GM12872 (cell line): Measurements from ENCODE around the gene TMEM42.

Experiments
- CTCF ChIP-seq: IDR thresholded peaks from 3 replicates; pipeline ENCODE4 v1.5.1; 2011; ENCODE audit warnings: low read depth, mild to moderate bottlenecking, low read length, moderate library complexity; ENCODE audit not compliant: insufficient read depth

The TMEM42 gene

GRCh38 chr3:44914936-44915335, 53.2 kb downstream of the TMEM42 start:
- peak; percentile 35; the same call in 1 of the 3 replicates for TF ChIP-seq CTCF
